ENCODE results near the gene ANGPTL5. TPM values are rescaled to one million over a fixed set of nuclear protein-coding genes. Genes with fewer than 3 reads are reported as not detected.

Gene ANGPTL5
- total RNA-seq, 1 donor from 2014 or later: 1.3 TPM

DNA sequence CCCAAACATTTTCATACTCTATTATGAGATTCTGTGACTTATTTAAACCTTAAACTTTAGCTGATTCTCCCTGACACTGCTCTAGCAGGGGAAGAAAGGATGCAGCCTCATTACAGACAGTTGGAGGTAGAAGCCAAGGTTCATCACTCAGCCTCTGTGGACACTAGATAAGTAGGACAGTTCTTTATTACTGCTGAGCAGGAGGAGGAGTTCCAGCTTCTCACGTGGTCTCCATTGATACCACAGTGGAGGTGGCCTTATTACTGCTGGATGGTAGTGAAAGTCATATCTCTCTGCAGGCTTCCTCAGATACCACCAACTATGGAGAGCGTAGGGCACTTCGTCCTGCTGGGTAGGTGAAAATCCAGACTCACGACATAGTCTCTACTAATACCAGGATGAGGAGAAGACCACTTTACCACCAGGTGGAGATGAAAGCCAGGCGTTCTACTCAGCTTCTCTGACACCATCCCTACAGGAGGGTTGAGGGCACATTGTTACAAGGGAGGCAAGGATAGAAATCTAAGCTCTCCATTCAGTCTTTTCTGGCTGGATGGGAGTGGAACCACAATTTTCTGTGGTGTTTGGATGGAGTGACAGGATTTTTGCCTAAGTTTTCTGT, 13.1 kb upstream of the ANGPTL5 start:
- Histone ChIP-seq H3K27ac (replicated peaks) (no peak overlapping the region), H3K4me3 (no peak overlapping the region), H3K27me3 (ENCODE audit: low read depth) (no peaks in the 10 kb centered on the region), H3K36me3 (no peaks in the 10 kb centered on the region), H3K9me3 (replicated peaks) (peaks cover 23% of the 10 kb centered on the region), H3K4me1 (no peaks in the 10 kb centered on the region)
- DNase-seq: no peak
- intact Hi-C loops (cut with micrococcal nuclease): no loop called here
- TF ChIP-seq, protein P1, sequence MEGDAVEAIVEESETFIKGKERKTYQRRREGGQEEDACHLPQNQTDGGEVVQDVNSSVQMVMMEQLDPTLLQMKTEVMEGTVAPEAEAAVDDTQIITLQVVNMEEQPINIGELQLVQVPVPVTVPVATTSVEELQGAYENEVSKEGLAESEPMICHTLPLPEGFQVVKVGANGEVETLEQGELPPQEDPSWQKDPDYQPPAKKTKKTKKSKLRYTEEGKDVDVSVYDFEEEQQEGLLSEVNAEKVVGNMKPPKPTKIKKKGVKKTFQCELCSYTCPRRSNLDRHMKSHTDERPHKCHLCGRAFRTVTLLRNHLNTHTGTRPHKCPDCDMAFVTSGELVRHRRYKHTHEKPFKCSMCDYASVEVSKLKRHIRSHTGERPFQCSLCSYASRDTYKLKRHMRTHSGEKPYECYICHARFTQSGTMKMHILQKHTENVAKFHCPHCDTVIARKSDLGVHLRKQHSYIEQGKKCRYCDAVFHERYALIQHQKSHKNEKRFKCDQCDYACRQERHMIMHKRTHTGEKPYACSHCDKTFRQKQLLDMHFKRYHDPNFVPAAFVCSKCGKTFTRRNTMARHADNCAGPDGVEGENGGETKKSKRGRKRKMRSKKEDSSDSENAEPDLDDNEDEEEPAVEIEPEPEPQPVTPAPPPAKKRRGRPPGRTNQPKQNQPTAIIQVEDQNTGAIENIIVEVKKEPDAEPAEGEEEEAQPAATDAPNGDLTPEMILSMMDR (IDR thresholded peaks at IDR 0.05; ENCODE audit: borderline replicate concordance): no peak

DNA sequence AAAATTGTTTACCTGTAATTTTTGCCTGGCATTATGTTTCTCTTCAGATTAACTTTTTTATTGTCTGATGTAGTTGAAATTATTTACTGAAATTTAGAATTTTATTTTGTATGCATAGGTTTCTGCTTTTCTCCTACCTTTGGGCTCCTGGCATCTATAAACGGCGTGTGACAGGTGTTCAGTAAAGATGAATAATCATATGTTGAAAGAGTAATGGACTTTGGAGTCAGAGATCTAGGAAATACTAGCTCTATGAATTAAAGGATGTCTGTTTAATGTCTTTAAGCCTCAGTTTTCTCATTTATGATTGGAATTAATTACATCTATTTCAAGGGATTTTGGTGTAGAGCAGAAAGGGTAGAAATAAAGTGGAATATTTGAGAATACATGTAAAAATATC, 7.2 kb upstream of the ANGPTL5 start:
- H3K4me1 ChIP-seq: no peaks in the 10 kb centered on the region
- H3K4me3 ChIP-seq: no peak overlapping the region
- H3K27ac ChIP-seq (replicated peaks): no peak overlapping the region
- H3K27me3 ChIP-seq (ENCODE audit: low read depth): no peaks in the 10 kb centered on the region
- no peak for DNase-seq
- H3K9me3 ChIP-seq (replicated peaks): peaks cover 10% of the 10 kb centered on the region
- TF ChIP-seq, protein P1 (IDR thresholded peaks at IDR 0.05; ENCODE audit: borderline replicate concordance): no peak
- intact Hi-C loops (cut with micrococcal nuclease): no loop called here
- H3K36me3 ChIP-seq: no peaks in the 10 kb centered on the region

DNA sequence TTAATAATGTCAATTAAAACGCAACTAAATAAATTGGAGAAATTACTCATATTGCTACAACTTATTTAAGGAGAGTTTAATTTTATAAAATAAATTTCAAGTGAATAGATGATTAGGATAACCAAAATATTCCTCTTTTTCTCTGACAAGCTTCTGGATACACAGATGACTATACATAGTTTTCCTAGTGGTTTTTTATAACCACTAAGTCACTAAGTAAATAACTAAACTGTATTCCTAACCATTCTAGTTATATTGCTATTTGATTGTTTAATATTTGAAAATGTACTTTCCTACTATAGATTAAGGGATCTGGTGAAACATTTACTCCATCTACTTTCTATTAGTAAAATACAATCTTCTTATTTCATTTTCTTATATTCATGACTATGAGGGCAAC, 4.7 kb upstream of the ANGPTL5 start:
- no peak for DNase-seq
- TF ChIP-seq, protein P1 (IDR thresholded peaks at IDR 0.05; ENCODE audit: borderline replicate concordance): no peak
- H3K4me1 ChIP-seq: peaks cover 5% of the 10 kb centered on the region
- no peaks in the 10 kb centered on the region for H3K9me3 ChIP-seq (replicated peaks)
- no peaks in the 10 kb centered on the region for H3K36me3 ChIP-seq
- H3K27me3 ChIP-seq (ENCODE audit: low read depth): no peaks in the 10 kb centered on the region
- no peak overlapping the region for H3K27ac ChIP-seq (replicated peaks)
- intact Hi-C loops (cut with micrococcal nuclease): no loop called here
- H3K4me3 ChIP-seq: no peak overlapping the region

DNA sequence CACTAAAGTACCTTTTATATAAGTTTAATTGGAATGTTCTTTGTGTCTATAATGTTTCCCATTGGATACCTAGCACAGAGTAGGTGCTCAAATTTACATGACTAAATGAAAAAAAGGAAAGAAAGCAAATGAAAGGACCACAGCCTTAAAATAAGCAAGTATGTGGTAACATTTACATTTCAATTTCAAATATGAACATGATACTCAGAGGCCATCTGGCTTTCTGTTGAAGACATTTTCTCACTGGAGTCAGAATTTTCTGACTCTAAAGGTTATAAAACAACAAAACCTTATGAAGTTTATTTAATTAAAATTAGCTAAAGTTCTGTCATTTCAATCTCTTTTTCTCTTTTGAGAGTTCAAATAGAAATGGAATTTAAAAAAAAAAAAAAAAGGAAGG, 904 bp upstream of the ANGPTL5 start:
- intact Hi-C loops (cut with micrococcal nuclease): no loop called here
- H3K36me3 ChIP-seq: no peaks in the 10 kb centered on the region
- no peak for DNase-seq
- H3K4me1 ChIP-seq: peaks cover 19% of the 10 kb centered on the region
- TF ChIP-seq, protein P1 (IDR thresholded peaks at IDR 0.05; ENCODE audit: borderline replicate concordance): no peak
- H3K9me3 ChIP-seq (replicated peaks): no peaks in the 10 kb centered on the region
- H3K4me3 ChIP-seq: no peak overlapping the region
- no peaks in the 10 kb centered on the region for H3K27me3 ChIP-seq (ENCODE audit: low read depth)
- no peak overlapping the region for H3K27ac ChIP-seq (replicated peaks)

DNA sequence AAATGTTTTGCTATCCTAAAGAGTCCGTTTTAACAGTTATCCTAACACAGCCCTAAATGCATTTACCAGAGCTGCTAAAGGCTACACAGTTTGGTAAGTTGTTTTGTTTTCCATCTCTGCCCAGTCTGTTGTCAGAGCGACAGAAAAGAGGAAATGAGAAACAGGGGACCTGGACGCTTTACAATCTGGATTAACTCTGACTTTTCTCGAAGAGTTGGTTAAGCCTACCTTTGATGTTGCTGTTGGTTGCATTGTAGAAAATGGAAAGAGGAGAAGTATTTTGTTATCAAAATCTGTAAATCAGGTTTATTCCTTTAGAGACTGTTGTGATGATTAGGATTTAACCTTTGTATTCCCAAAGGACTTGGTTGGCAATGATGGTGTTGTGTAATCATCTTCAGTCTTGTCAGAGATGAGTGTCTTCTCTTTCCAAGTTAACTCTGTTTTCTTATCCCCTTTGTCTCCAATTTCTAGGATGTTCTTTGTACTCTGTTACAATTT, 481 bp downstream of the ANGPTL5 start:
- Histone ChIP-seq H3K4me3 (peak overlapping the region; percentile 77), H3K36me3 (no peaks in the 10 kb centered on the region), H3K9me3 (replicated peaks) (no peaks in the 10 kb centered on the region), H3K27me3 (ENCODE audit: low read depth) (no peaks in the 10 kb centered on the region), H3K27ac (replicated peaks) (peak overlapping the region; percentile 81), H3K4me1 (peaks cover 19% of the 10 kb centered on the region)
- DNase-seq: no peak
- intact Hi-C loops (cut with micrococcal nuclease): no loop called here
- TF ChIP-seq, protein P1 (IDR thresholded peaks at IDR 0.05; ENCODE audit: borderline replicate concordance): no peak

All from left ventricle myocardium inferior (tissue), 1 donor.